HG03378 (cell line): ENCODE results near the gene PRKCB.

Source experiments
- ATAC-seq: cut with Tn5 transposase; IDR thresholded peaks from one replicate; pipeline ENCODE4 v1.9.1; 2021; ENCODE audit warnings: mild to moderate bottlenecking, moderate library complexity; ENCODE audit not compliant: unreplicated experiment

Gene PRKCB

GRCh38 chr16:23960081-23960885 is 124.5 kb downstream of the PRKCB start:
- ATAC-seq, result no peak

- ATAC-seq, result no peak
Measured at GRCh38 chr16:23962001-23962400, 126.2 kb downstream of the PRKCB start.

- ATAC-seq, result no peak
Measured at GRCh38 chr16:23964136-23964535, 128.4 kb downstream of the PRKCB start.

- ATAC-seq, result no peak
Measured at GRCh38 chr16:23965137-23965733, 129.5 kb downstream of the PRKCB start.

GRCh38 chr16:23966597-23967394 is 131.0 kb downstream of the PRKCB start:
- ATAC-seq, result no peak

GRCh38 chr16:23967775-23968174 is 132.0 kb downstream of the PRKCB start:
- ATAC-seq, result no peak

GRCh38 chr16:23968176-23968575 is 132.4 kb downstream of the PRKCB start:
- ATAC-seq, result no peak

- no peak for ATAC-seq
Measured at GRCh38 chr16:23969468-23970297, 133.9 kb downstream of the PRKCB start.

GRCh38 chr16:23974223-23974622 is 138.4 kb downstream of the PRKCB start:
- no peak for ATAC-seq

- no peak for ATAC-seq
Measured at GRCh38 chr16:23975293-23975692, 139.5 kb downstream of the PRKCB start.

- no peak for ATAC-seq
Measured at GRCh38 chr16:23976091-23976490, 140.3 kb downstream of the PRKCB start.

- ATAC-seq, result no peak
Measured at GRCh38 chr16:23976524-23976923, 140.7 kb downstream of the PRKCB start.

- no peak for ATAC-seq
Measured at GRCh38 chr16:23979441-23979840, 143.7 kb downstream of the PRKCB start.

- ATAC-seq, result no peak
Measured at GRCh38 chr16:23979982-23980381, 144.2 kb downstream of the PRKCB start.

GRCh38 chr16:23981429-23982399 is 145.9 kb downstream of the PRKCB start:
- ATAC-seq, result no peak

GRCh38 chr16:23986455-23986854 is 150.7 kb downstream of the PRKCB start:
- no peak for ATAC-seq

GRCh38 chr16:23987443-23987842 is 151.7 kb downstream of the PRKCB start:
- ATAC-seq, result peak; percentile 96

- no peak for ATAC-seq
Measured at GRCh38 chr16:23990507-23990906, 154.7 kb downstream of the PRKCB start.

GRCh38 chr16:23991066-23991465 is 155.3 kb downstream of the PRKCB start:
- ATAC-seq, result no peak

GRCh38 chr16:23994615-23995014 is 158.8 kb downstream of the PRKCB start:
- ATAC-seq, result no peak
